ENCODE results near the gene XYLT1.
A peak's percentile ranks its signal among the peaks of the same experiment; 100 is the strongest.

The XYLT1 gene

DNA sequence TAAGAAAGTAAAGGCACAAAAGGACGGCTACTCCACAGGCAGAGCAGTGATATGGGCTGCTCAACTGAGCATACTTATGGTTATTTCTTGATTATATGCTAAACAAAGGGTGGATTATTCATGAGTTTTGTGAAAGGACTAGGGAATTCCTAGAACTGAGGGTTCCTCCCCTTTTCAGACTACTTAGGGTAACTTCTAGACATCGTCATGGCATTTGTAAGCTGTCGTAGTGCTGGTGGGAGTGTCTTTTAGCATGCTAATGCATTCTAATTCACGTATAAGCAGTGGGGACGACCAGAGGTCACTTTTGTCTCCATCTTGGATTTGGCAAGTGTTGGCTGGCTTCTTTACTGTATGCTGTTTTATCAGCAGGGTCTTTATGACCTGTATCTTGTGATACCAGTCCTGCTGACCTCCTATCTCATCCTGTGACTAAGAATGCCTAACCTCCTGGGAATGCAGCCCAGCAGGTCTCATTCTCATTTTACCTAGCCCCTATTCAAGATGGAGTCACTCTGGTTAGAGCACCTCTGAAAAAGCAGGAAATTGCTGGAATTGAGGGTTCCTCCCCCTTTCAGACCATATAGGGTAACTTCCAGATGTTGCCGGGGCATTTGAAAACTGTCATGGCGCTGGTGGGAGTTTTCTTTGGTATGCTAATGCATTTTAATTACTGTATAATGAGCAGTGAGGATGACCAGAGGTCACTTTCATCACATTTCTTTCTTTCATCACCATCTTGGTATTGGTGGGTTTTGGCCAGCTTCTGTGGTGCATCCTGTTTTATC, 388.5 kb downstream of the XYLT1 start:
- DNase-seq (no peak), ATAC-seq (replicated peaks) (no peak)
- peaks cover 0 to 23% of the 10 kb centered on the region in 2 donors for H3K36me3 Mint-ChIP-seq
- H3K9me3 Mint-ChIP-seq, result no peaks in the 10 kb centered on the region
- H3K4me3 Mint-ChIP-seq, result no peak overlapping the region
- no peak overlapping the region for H3K27ac Mint-ChIP-seq
- H3K27me3 Mint-ChIP-seq, result no peaks in the 10 kb centered on the region
- peaks cover 0 to 2% of the 10 kb centered on the region in 2 donors for H3K4me1 Mint-ChIP-seq

DNA sequence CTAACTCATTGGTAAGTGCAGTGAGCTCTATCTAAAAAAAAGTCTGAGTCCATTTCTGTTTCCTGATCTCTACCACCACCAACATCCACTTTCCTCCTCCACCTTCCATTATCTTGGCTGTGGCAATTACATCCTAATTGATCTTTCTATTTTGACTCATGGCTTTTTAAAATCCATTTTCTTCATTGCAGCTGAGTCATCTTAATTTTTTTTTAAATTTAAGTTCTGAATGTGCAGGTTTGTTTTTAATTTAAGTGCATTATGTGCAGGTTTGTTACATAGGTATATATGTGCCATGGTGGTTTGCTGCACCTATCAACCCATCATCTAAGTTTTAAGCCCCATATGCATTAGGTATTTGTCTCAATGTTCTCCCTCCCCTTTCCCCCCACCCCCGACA, 390.7 kb downstream of the XYLT1 start:
- H3K4me1 Mint-ChIP-seq, result no peaks in the 10 kb centered on the region
- no peaks in the 10 kb centered on the region for H3K9me3 Mint-ChIP-seq
- no peak for ATAC-seq (replicated peaks)
- no peak overlapping the region for H3K27ac Mint-ChIP-seq
- no peak for DNase-seq
- H3K27me3 Mint-ChIP-seq, result no peaks in the 10 kb centered on the region
- no peak overlapping the region for H3K4me3 Mint-ChIP-seq
- peaks cover 0 to 14% of the 10 kb centered on the region in 2 donors for H3K36me3 Mint-ChIP-seq

DNA sequence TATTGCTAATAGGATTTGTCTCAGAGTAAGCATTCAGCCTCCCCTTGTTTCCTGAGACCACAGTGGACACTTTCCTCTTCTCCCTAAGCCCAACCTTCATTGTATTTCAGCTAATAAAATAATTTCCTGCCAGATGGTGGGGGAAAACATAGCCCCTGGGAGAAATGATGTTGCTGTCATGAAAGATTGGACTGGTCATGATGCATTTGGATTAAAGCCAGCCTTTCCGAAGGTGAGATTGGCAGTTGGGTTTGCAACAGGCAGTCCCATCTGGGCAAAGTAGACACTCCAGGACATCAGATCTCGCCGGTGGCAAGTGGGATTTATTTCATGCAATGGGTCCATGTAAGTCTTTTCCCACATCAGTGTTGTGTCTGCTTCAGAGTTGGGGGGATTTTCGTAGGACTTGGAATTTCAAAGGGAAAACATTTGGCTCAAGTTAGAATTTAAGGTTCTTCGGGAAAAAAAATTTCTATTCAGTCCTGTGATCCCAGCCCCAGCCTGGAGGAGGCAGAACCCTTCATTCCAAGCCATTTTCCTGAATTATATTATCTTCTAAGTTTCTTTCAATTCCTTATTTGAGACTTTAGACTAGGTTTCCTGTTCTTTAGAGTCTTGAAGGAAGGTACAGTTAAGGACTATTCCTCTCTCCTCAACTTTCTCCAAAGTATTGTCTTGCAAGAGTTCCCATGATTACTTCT, 391.7 kb downstream of the XYLT1 start:
- Mint-ChIP-seq H3K27me3 (no peaks in the 10 kb centered on the region), H3K4me1 (no peaks in the 10 kb centered on the region), H3K9me3 (no peaks in the 10 kb centered on the region), H3K27ac (no peak overlapping the region), H3K4me3 (no peak overlapping the region), H3K36me3 (peaks cover 0 to 14% of the 10 kb centered on the region in 2 donors)
- DNase-seq, result no peak
- ATAC-seq (replicated peaks), result no peak

DNA sequence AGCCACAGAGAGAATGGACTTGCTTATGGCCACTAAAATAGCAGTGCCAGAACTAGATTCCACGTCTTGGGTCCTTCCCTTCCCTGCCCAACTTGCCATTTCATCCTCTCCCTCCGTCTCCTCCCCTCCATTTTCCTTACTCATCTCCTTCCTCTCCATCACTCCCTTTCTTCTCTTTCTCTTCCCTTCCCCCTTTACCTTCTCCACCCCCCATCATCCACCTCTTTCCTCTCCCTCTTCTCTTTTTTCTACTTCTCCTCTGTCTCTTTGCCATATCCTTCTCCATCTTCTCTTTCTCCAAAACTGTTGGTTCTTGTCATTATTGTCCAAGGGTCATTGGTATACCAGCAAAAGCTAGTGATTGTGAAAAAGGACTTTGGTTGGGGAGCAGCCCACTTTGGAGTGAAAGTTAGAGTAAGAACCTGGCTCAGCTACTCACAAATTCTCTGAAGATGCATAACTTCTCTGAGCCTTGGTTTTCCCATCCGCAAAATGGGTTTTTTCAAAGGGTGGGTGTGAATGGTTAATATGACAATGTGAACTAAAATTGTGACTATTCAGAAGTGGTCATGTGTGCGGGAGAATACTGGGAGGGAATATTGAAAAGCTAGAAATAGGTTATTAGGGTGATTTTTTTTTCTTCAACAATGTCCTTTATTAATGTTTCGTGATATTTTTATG, 393.8 kb downstream of the XYLT1 start:
- no peak for ATAC-seq (replicated peaks)
- Mint-ChIP-seq H3K9me3 (no peaks in the 10 kb centered on the region), H3K27me3 (no peaks in the 10 kb centered on the region), H3K36me3 (peaks cover 0 to 14% of the 10 kb centered on the region in 2 donors), H3K4me1 (peaks cover 9 to 13% of the 10 kb centered on the region in 2 donors), H3K27ac (no peak overlapping the region), H3K4me3 (no peak overlapping the region)
- DNase-seq, result no peak

DNA sequence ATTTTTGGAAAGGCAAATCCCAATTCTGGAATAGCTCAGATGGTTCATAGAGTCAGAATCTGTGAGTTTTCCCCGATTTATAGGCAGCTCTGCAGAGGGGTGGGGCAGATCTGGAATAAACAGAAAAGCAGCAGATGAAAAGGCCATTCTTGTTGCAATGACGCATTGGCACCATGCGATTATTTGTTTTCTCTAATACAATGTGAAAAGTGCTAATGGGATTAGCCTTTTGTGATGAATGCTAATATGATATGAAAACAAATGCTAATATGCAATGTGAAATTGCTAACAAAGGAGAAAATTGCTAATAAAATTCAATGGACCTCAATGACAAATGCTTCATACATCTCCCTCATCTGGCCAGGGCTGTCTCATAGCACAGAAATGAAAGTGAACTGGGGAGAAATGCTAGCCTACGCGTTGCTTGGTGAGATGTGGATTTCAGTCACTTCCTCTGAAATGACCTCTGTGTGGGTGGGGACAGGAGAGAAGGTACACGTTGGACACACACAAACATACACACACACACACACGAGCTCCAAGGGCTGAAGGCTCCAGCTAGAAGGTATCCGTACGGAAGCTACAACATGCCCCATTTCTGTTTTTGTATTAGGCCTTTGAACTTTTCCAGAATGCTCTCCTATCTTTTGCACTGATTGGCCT, 394.5 kb downstream of the XYLT1 start:
- DNase-seq (no peak), ATAC-seq (replicated peaks) (peak in 1 of 2 donors; percentile 42)
- Mint-ChIP-seq H3K27ac (no peak overlapping the region), H3K4me1 (peaks cover 9 to 16% of the 10 kb centered on the region in 2 donors), H3K36me3 (peaks cover 0 to 15% of the 10 kb centered on the region in 2 donors), H3K9me3 (no peaks in the 10 kb centered on the region), H3K27me3 (no peaks in the 10 kb centered on the region), H3K4me3 (no peak overlapping the region)

DNA sequence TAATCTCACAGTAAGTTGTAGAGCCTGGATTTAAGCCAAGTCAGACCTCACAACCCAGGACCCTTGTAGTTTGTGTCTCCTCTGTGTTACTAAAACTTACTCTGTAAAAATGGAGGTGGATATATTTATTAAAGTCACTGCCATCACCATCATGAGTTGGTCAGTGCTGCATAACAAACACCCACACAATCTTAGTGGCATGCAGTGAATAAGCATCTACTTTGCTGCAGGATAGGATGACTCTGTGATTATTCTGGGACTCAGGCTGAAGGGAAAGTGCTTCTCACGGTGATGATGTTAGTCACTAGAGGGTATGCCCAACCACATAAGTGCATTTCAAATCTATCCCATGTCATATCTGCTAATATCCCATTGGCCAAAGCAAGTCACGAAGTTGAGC, 398.7 kb downstream of the XYLT1 start:
- DNase-seq, result no peak
- Mint-ChIP-seq H3K4me3 (peak overlapping the region; percentile 59 to 65), H3K36me3 (peaks cover 0 to 5% of the 10 kb centered on the region in 2 donors), H3K4me1 (peaks cover 37 to 55% of the 10 kb centered on the region in 2 donors), H3K9me3 (no peaks in the 10 kb centered on the region), H3K27ac (peak overlapping the region; percentile 84), H3K27me3 (no peaks in the 10 kb centered on the region)
- no peak for ATAC-seq (replicated peaks)

DNA sequence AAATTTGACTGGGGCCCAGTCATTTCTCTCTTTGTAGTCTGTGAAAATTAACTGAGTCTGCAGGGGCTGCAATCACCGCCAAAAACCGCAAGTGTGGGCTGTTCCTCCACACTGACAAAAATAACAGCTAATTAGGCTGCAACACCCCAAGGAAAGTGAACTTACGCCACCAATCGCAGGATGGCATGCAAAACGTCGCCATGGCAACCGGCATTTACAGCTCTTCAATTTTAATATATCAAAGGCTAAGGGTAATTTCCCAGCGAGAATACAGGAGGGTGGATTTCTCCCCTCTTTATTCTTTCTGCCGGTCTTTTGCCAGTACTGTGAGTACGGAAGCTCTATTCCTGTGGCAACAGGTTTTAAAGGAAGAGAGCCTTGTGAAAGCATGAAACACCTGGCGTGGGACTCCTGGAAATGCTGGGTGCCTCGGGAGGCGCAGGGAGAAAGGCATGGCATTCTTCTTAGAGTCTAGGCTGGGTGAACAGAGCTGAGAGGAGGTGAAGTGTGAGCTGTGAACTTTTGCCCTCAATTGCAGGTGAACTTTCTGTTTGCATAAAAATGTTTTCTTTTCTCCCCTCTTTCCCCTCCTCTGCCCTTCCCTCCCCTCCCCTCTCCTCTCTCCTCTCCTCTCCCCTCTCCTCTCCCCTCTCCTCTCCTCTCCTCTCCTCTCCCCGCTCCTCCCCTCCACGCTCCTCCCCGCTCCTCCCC, 399.7 kb downstream of the XYLT1 start:
- ATAC-seq (replicated peaks), result peak; percentile 82 to 91
- Mint-ChIP-seq H3K4me3 (peak overlapping the region; percentile 93), H3K4me1 (peaks cover 38 to 55% of the 10 kb centered on the region in 2 donors)

DNA sequence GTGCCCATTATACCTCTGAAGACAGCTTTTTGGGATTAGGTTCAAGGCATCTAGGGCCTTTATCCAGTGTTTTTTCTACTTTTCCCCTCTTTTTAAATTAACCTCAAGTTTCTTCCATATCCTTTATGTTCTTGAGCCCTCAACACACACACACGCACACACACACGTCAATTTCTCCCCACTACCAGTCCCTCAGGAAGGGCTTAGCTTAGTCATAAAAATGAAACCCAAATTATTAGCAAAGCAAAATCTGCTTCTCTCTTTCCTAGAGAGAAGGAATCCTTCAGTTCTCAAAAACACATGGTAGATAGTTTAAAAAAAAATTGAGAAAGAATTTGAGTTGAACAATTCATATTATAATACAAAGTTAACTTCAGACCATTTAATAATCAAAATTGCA, 401.1 kb downstream of the XYLT1 start:
- peak overlapping the region in 1 of 2 donors; percentile 18 for H3K4me3 Mint-ChIP-seq
- ATAC-seq (replicated peaks), result no peak

More for the DNA sequence above, 399.7 kb downstream of the XYLT1 start:
- Mint-ChIP-seq H3K36me3 (peaks cover 0 to 5% of the 10 kb centered on the region in 2 donors), H3K27me3 (no peaks in the 10 kb centered on the region), H3K9me3 (no peaks in the 10 kb centered on the region), H3K27ac (peak overlapping the region; percentile 98)
- peak; percentile 88 for DNase-seq

DNA sequence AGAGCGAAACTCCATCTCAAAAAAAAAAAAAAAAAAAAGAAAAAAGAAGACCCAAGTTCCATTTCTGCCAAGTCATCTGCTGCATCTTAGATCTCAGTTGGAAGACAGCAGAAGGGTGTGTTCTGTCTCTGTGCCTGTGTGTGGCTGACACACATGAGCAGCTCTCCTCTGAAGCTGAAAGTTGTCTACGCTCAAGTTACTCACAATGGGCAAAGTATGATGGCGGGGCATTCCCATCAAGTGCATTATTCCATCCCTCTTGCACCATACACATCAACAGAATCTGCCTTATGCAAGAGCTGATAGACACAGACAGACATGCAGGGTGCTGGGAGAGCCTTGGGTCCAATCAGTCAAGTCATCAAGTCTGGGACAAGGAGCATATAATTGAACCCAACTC, 402.2 kb downstream of the XYLT1 start:
- no peaks in the 10 kb centered on the region for H3K9me3 Mint-ChIP-seq
- ATAC-seq (replicated peaks) (peak; percentile 58 to 74), DNase-seq (peak; percentile 43)
- no peaks in the 10 kb centered on the region for H3K27me3 Mint-ChIP-seq
- peak overlapping the region; percentile 67 for H3K27ac Mint-ChIP-seq
- no peak overlapping the region for H3K4me3 Mint-ChIP-seq
- H3K4me1 Mint-ChIP-seq, result peaks cover 36 to 55% of the 10 kb centered on the region in 2 donors
- peaks cover 0 to 5% of the 10 kb centered on the region in 2 donors for H3K36me3 Mint-ChIP-seq

More for the DNA sequence above, 401.1 kb downstream of the XYLT1 start:
- Mint-ChIP-seq H3K27ac (peak overlapping the region; percentile 98), H3K4me1 (peaks cover 38 to 55% of the 10 kb centered on the region in 2 donors), H3K36me3 (peaks cover 0 to 5% of the 10 kb centered on the region in 2 donors), H3K27me3 (no peaks in the 10 kb centered on the region), H3K9me3 (no peaks in the 10 kb centered on the region)
- no peak for DNase-seq

DNA sequence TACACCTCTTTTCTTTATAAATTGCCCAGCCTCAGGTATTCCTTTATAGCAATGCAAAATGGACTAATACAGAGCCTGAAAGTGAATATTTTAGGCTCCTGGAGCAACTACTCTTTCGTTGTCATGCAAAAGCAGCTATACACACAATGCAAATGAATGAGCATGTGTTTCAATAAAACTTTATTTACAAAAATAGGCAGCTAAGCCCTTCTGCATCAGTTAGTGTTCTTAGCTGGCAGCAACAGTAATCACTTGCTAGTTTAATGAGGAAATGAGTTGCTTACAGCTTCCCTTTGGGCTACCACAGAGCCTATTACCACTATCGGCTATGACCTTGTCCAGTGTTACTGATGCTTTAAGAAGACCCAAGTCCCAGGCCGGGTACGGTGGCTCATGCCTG, 402.9 kb downstream of the XYLT1 start:
- DNase-seq (no peak), ATAC-seq (replicated peaks) (no peak)
- peak overlapping the region; percentile 67 for H3K27ac Mint-ChIP-seq
- peaks cover 5 to 11% of the 10 kb centered on the region in 2 donors for H3K36me3 Mint-ChIP-seq
- no peaks in the 10 kb centered on the region for H3K27me3 Mint-ChIP-seq
- H3K4me1 Mint-ChIP-seq, result peaks cover 39 to 55% of the 10 kb centered on the region in 2 donors
- H3K4me3 Mint-ChIP-seq, result no peak overlapping the region
- H3K9me3 Mint-ChIP-seq, result no peaks in the 10 kb centered on the region

DNA sequence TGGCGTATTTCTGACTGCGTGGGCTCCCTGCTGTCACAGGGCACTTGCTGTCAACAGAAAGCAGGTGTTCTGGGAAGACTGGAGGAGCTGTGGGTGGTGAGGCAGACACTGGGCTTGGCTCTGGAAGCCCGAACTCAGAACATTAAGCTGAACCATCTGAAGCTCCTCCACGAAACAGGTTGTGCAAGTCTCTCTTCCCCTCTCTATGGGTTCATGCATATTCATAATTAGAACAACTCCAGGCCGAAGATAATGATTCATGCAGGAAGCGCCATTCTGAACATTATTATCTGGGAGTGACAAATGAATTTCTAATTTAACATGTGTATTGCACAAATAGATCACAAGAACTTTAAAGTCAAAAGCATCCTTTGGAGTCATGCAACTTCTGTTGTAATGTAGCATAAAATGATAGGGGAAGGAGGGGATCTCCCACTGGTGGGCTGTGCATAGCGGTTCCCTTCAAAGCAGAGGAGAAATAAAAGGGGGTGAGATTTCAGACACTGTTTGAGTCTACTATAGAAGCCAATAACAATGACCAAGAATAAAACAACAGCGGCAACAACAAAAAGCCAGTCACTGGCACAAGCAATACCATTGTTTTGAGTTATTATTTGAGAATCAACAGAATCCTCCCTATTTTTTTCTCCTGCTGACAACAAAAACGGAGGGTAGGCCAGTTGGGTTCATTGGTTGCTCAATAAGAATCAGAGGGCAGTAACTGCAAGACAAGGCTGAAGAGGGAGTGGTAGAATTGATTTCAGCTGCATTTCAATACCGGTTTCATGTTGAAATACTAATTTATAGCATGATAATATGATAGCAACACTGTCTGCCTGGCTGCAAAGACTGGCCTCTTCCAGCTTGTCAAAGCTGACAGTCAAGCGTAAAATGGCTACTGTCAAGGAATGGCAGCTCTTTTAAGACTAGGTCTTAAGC, 407.3 kb downstream of the XYLT1 start:
- no peak for DNase-seq

DNA sequence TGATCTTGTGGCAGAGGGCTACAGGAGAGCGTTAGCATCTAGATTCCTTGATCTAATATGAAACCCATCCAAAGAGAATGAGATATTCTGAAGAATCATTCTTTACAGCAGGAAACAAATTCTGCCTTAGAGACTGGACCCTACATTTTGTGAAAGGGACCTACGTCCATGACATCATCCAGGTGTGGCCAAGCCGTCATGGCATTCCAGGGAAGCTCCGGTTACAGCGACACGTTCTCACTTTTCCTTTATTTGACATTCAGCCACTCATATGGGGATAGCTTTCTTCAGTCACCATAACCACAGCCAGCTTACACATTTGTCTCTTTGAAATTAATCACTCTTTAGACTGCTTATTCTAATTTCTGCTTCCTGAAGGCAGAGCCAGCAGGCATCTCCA, 408.1 kb downstream of the XYLT1 start:
- H3K27me3 Mint-ChIP-seq, result peaks cover 0 to 5% of the 10 kb centered on the region in 2 donors
- H3K4me1 Mint-ChIP-seq, result peaks cover 18 to 25% of the 10 kb centered on the region in 2 donors
- H3K4me3 Mint-ChIP-seq, result no peak overlapping the region
- H3K36me3 Mint-ChIP-seq, result peaks cover 14 to 20% of the 10 kb centered on the region in 2 donors
- no peak for DNase-seq
- peak overlapping the region; percentile 62 for H3K27ac Mint-ChIP-seq
- peaks cover 0 to 5% of the 10 kb centered on the region in 2 donors for H3K9me3 Mint-ChIP-seq
- ATAC-seq (replicated peaks), result no peak

More for the DNA sequence above, 407.3 kb downstream of the XYLT1 start:
- Mint-ChIP-seq H3K4me1 (peaks cover 20 to 32% of the 10 kb centered on the region in 2 donors), H3K27me3 (peaks cover 0 to 5% of the 10 kb centered on the region in 2 donors), H3K4me3 (no peak overlapping the region), H3K27ac (peak overlapping the region; percentile 62), H3K9me3 (peaks cover 0 to 3% of the 10 kb centered on the region in 2 donors), H3K36me3 (peaks cover 14 to 20% of the 10 kb centered on the region in 2 donors)
- ATAC-seq (replicated peaks), result no peak
